GM19467 (cell line): ENCODE results near the gene CBX4.

Experiments used
- ATAC-seq: cut with Tn5 transposase; IDR thresholded peaks from one replicate; pipeline ENCODE4 v1.9.1; 2021; ENCODE audit warnings: mild to moderate bottlenecking, moderate library complexity; ENCODE audit not compliant: unreplicated experiment

The CBX4 gene

GRCh38 chr17:79790805-79791734, 48.2 kb downstream of the CBX4 start:
- ATAC-seq = no peak

- ATAC-seq = no peak
Observed at GRCh38 chr17:79789943-79790804, 49.1 kb downstream of the CBX4 start.

- no peak for ATAC-seq
Observed at GRCh38 chr17:79788989-79789942, 50.0 kb downstream of the CBX4 start.

- ATAC-seq = no peak
Observed at GRCh38 chr17:79788455-79788854, 50.8 kb downstream of the CBX4 start.

GRCh38 chr17:79786930-79787643, 52.2 kb downstream of the CBX4 start:
- ATAC-seq = no peak

GRCh38 chr17:79785900-79786810, 53.1 kb downstream of the CBX4 start:
- ATAC-seq = no peak

- no peak for ATAC-seq
Observed at GRCh38 chr17:79785017-79785899, 54.0 kb downstream of the CBX4 start.

- no peak for ATAC-seq
Observed at GRCh38 chr17:79784353-79785016, 54.8 kb downstream of the CBX4 start.

- no peak for ATAC-seq
Observed at GRCh38 chr17:79783891-79784290, 55.3 kb downstream of the CBX4 start.
